Suprapubic skin (tissue), 4 donors: Measurements from ENCODE around the gene PYURF. TPM values are rescaled to one million over a fixed set of nuclear protein-coding genes. Genes with fewer than 3 reads are reported as not detected.

Experiments used
- DNase-seq, 2 donors: peaks; one replicate each; pipeline ENCODE4 v3.0.0-alpha.2; 2019; ENCODE audit warnings: low spot score in 2 of 2
- H3K27ac ChIP-seq: fragments of 200-600 bp; sonication (generic); one replicate; pipeline ENCODE4 v1.5.1; 2019
- H3K27me3 ChIP-seq: fragments of 200-600 bp; sonication (generic); one replicate; pipeline ENCODE4 v1.5.1; 2019
- H3K36me3 ChIP-seq: fragments of 200-600 bp; sonication (generic); one replicate; pipeline ENCODE4 v1.5.1; 2019
- H3K4me1 ChIP-seq: fragments of 200-600 bp; sonication (generic); one replicate; pipeline ENCODE4 v1.5.1; 2019
- H3K4me3 ChIP-seq: fragments of 200-600 bp; sonication (generic); one replicate; pipeline ENCODE4 v1.5.1; 2019; ENCODE audit warnings: mild to moderate bottlenecking
- H3K9me3 ChIP-seq: fragments of 200-600 bp; sonication (generic); one replicate; pipeline ENCODE4 v1.5.1; 2019
- EP300 ChIP-seq: sonication (generic); formaldehyde crosslinking; IDR thresholded peaks from one replicate; pipeline ENCODE4 v1.6.1; 2017; ENCODE audit warnings: antibody characterized with exemption
- POLR2A ChIP-seq, 2 donors: fragments of 450-650 bp; IDR thresholded peaks; one replicate each; pipeline ENCODE4 v1.6.1; 2017; ENCODE audit warnings: antibody characterized with exemption in 2 of 2, mild to moderate bottlenecking in 2 of 2, moderate library complexity in 2 of 2
- POLR2AphosphoS5 ChIP-seq, 3 donors: sonication (generic); formaldehyde crosslinking; IDR thresholded peaks; one replicate each; pipeline ENCODE4 v1.6.1; 2017; ENCODE audit warnings: antibody characterized with exemption in 3 of 3
- whole genome bisulfite sequencing: methylation state at CpG from one replicate; pipeline ENCODE4 v1.1.5; 2018; 5-methylcytosine and 5-hydroxymethylcytosine counted together
- total RNA-seq, 4 donors: library from RNA; depleted of rRNA; stranded (reverse); fragments of >200 nt; gene quantifications; one replicate each; pipeline ENCODE4 v1.1.0, GENCODE V29; 2016
- TF ChIP-seq, protein P1 (sequence below), 2 donors: fragments of 200-600 bp in 1 of 2; fragments of 450-650 bp in 1 of 2; sonication (generic) in 1 of 2; IDR thresholded peaks; one replicate each; pipeline ENCODE4 v1.5.1; 2016 to 2019; ENCODE audit warnings: antibody characterized with exemption in 2 of 2, mild to moderate bottlenecking in 1 of 2, moderate library complexity in 1 of 2

PYURF gene
- total RNA-seq, 4 donors from 2014 or later, result 52.0 to 88.9 (median 82.2) TPM

DNA sequence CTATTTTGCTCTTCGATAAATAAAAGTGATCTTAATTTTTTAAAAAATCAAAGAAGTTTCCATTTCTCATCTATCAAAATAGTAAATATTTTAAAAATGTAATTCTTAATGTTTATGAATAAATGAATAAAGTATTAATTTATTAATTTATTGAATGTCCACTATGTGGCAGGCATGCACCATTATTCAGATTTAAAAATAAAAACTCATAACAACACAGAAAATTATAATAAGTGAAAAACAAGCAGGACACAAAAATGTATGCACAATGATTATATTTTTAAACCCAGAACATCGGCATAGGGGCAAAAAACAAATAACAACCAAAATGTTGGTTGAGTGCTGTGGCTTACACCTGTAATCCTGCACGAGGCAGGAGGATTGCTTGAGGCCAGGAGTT lies 5.3 kb upstream of the PYURF start:
- Histone ChIP-seq H3K4me3 (no peak overlapping the region), H3K4me1 (peaks cover 21% of the 10 kb centered on the region), H3K27me3 (no peaks in the 10 kb centered on the region), H3K9me3 (no peaks in the 10 kb centered on the region), H3K27ac (no peak overlapping the region), H3K36me3 (no peaks in the 10 kb centered on the region)
- DNase-seq, result no peak
- WGBS, result 87% methylated on average over 3 of the region's 3 CpGs
- TF ChIP-seq POLR2A (IDR thresholded peaks at IDR 0.05), result no peak
- TF ChIP-seq EP300, result no peak

GRCh38 chr4:88527787-88528186 lies 4.2 kb upstream of the PYURF start:
- 95% methylated on average over 8 of the region's 8 CpGs for WGBS
- Histone ChIP-seq H3K36me3 (no peaks in the 10 kb centered on the region), H3K4me3 (no peak overlapping the region), H3K27me3 (no peaks in the 10 kb centered on the region), H3K27ac (no peak overlapping the region), H3K9me3 (no peaks in the 10 kb centered on the region), H3K4me1 (peaks cover 21% of the 10 kb centered on the region)
- DNase-seq, result no peak
- TF ChIP-seq EP300, result no peak
- TF ChIP-seq, protein P1, sequence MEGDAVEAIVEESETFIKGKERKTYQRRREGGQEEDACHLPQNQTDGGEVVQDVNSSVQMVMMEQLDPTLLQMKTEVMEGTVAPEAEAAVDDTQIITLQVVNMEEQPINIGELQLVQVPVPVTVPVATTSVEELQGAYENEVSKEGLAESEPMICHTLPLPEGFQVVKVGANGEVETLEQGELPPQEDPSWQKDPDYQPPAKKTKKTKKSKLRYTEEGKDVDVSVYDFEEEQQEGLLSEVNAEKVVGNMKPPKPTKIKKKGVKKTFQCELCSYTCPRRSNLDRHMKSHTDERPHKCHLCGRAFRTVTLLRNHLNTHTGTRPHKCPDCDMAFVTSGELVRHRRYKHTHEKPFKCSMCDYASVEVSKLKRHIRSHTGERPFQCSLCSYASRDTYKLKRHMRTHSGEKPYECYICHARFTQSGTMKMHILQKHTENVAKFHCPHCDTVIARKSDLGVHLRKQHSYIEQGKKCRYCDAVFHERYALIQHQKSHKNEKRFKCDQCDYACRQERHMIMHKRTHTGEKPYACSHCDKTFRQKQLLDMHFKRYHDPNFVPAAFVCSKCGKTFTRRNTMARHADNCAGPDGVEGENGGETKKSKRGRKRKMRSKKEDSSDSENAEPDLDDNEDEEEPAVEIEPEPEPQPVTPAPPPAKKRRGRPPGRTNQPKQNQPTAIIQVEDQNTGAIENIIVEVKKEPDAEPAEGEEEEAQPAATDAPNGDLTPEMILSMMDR (IDR thresholded peaks at IDR 0.05), result no peak
- TF ChIP-seq POLR2AphosphoS5 (IDR thresholded peaks at IDR 0.05), result no peak
- TF ChIP-seq POLR2A (IDR thresholded peaks at IDR 0.05), result no peak

DNA sequence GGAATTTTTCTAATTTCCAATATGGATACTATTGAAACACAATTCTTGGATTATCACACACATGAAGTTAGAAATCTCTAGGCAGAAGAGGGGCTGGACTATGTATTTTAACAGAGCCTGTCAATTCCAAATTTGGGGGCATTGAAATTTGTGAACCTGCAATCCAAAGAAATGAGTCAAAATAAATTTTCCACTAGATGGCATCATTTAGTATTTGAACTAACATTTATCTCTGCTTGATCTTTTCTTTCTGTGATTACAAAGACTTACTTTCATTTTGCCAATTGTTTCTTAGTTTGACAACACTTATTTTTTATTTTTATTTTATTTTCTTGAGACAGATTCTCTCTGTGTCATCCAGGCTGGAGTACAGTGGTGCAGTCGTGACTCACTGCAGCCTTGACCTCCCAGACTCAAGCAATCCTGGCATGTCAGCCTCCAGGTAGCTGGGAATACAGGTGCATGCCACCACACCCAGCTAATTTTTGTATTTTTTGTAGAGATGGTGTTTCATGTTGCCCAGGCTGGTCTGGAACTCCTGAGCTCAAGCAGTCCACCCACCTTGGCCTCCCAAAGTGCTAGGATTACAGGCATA lies 2.7 kb upstream of the PYURF start:
- WGBS, result 13% methylated on average over 1 of the region's 1 CpG
- Histone ChIP-seq H3K4me1 (peaks cover 27% of the 10 kb centered on the region), H3K36me3 (no peaks in the 10 kb centered on the region), H3K27ac (no peak overlapping the region), H3K9me3 (no peaks in the 10 kb centered on the region), H3K4me3 (no peak overlapping the region), H3K27me3 (no peaks in the 10 kb centered on the region)
- no peak for TF ChIP-seq POLR2A (IDR thresholded peaks at IDR 0.05)
- TF ChIP-seq POLR2AphosphoS5 (IDR thresholded peaks at IDR 0.05), result no peak
- TF ChIP-seq, protein P1 (IDR thresholded peaks at IDR 0.05), result no peak
- no peak for TF ChIP-seq EP300
- no peak for DNase-seq

DNA sequence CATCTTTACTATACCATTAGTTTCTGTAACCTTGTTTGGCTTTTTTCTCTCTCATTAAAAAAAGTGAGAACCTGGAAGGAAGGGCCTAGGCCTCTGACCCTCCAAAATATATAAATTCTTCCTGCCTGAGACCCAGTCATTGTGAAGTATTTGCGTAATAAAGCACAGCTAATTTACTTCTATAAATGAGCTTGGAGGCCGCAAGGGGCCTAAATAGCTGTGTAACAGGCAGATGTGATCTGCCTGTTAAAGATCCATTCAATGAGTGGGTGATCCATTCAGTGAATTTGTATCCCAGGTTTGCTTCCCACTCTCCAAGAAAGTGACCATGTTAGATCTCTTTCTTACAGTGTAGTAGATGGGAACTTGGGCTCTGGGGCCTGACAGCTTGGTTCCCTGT lies 595 bp upstream of the PYURF start:
- DNase-seq, result no peak
- WGBS, result 55% methylated on average over 2 of the region's 2 CpGs

DNA sequence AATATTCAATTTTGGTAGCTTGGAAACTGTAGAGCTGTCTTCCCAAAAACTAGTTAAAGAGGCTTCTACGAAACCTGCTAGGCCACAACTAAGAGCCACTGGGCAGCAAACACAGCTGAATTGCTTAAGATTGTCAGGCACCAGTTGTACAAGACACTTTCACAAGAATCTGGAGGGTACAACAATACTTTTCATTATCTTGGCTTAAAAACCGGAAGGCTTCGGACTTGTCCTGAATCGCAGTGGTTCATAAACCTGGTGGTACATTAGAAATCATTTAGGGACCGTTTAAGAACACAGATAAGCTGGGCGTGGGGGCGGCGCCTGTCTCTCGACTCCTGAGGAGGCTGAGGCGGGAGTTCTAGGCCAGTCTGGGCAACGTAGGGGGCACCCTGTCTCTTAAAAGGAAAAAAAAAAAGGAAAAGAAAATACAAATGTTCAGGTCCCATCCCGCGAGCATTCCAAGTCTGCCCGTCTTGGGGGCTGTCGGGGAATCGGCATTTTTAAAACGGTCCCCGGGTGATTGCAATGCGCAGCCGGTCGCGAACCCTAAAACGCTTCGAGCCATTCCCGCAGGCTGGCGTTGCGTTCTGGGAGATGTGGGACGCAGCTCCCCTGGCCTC lies 763 bp downstream of the PYURF start:
- H3K4me3 ChIP-seq, result peak overlapping the region; percentile 61
- TF ChIP-seq POLR2AphosphoS5 (IDR thresholded peaks at IDR 0.05) (no peak), EP300 (no peak), POLR2A (IDR thresholded peaks at IDR 0.05) (no peak)
- TF ChIP-seq, protein P1 (IDR thresholded peaks at IDR 0.05), result no peak
- 2% methylated on average over 28 of the region's 28 CpGs for WGBS

More for the DNA sequence above, 595 bp upstream of the PYURF start:
- Histone ChIP-seq H3K4me3 (peak overlapping the region; percentile 61), H3K4me1 (peaks cover 26% of the 10 kb centered on the region), H3K27ac (peak overlapping the region; percentile 79), H3K36me3 (peaks cover 6% of the 10 kb centered on the region), H3K27me3 (no peaks in the 10 kb centered on the region), H3K9me3 (no peaks in the 10 kb centered on the region)
- TF ChIP-seq EP300 (no peak), POLR2A (IDR thresholded peaks at IDR 0.05) (no peak), POLR2AphosphoS5 (IDR thresholded peaks at IDR 0.05) (no peak)
- TF ChIP-seq, protein P1 (IDR thresholded peaks at IDR 0.05), result no peak

More for the DNA sequence above, 763 bp downstream of the PYURF start:
- Histone ChIP-seq H3K4me1 (peaks cover 26% of the 10 kb centered on the region), H3K9me3 (no peaks in the 10 kb centered on the region), H3K27me3 (no peaks in the 10 kb centered on the region), H3K36me3 (peaks cover 11% of the 10 kb centered on the region), H3K27ac (peak overlapping the region; percentile 79)
- peak in 1 of 2 donors; percentile 66 for DNase-seq
